ENCODE data around the gene RBP5. TPM values are rescaled to one million over a fixed set of nuclear protein-coding genes. Genes with fewer than 3 reads are reported as not detected.
"Not testable (repeated sequence)": the region's sequence is repeated elsewhere in the genome, so short reads cannot be mapped to it uniquely, and the experiment has no call there.

Gene RBP5
- polyA plus RNA-seq, 4 donors, result 49.6 to 61.2 (median 58.5) TPM

- DNase-seq (ENCODE audit: low read depth in 4 of 4, low spot score in 2 of 4), result no peak
Observed at GRCh38 chr12:7125632-7126227, 3.0 kb downstream of the RBP5 start.

- DNase-seq (ENCODE audit: low read depth in 4 of 4, low spot score in 2 of 4), result peak in 1 of 4 donors; percentile 47
Observed at GRCh38 chr12:7123806-7124522, 4.7 kb downstream of the RBP5 start.

GRCh38 chr12:7122811-7123769 lies 5.6 kb downstream of the RBP5 start:
- DNase-seq (ENCODE audit: low read depth in 4 of 4, low spot score in 2 of 4), result no peak

- no peak for DNase-seq (ENCODE audit: low read depth in 4 of 4, low spot score in 2 of 4)
Observed at GRCh38 chr12:7121324-7121723, 7.4 kb downstream of the RBP5 start.

GRCh38 chr12:7120166-7120565 lies 8.5 kb downstream of the RBP5 start:
- no peak for DNase-seq (ENCODE audit: low read depth in 4 of 4, low spot score in 2 of 4)

- DNase-seq (ENCODE audit: low read depth in 4 of 4, low spot score in 2 of 4), result no peak
Observed at GRCh38 chr12:7118881-7119280, 9.8 kb downstream of the RBP5 start.

- DNase-seq (ENCODE audit: low read depth in 4 of 4, low spot score in 2 of 4), result no peak
Observed at GRCh38 chr12:7117670-7118069, 11.0 kb downstream of the RBP5 start.

- no peak for DNase-seq (ENCODE audit: low read depth in 4 of 4, low spot score in 2 of 4)
Observed at GRCh38 chr12:7116916-7117315, 11.8 kb downstream of the RBP5 start.

GRCh38 chr12:7116196-7116595 lies 12.5 kb downstream of the RBP5 start:
- DNase-seq (ENCODE audit: low read depth in 4 of 4, low spot score in 2 of 4), result no peak

- DNase-seq (ENCODE audit: low read depth in 4 of 4, low spot score in 2 of 4), result no peak
Observed at GRCh38 chr12:7114851-7115250, 13.8 kb downstream of the RBP5 start.

- DNase-seq (ENCODE audit: low read depth in 4 of 4, low spot score in 2 of 4), result no peak
Observed at GRCh38 chr12:7114008-7114407, 14.7 kb downstream of the RBP5 start.

- DNase-seq (ENCODE audit: low read depth in 4 of 4, low spot score in 2 of 4), result no peak
Observed at GRCh38 chr12:7113389-7113871, 15.3 kb downstream of the RBP5 start.

- no peak for DNase-seq (ENCODE audit: low read depth in 4 of 4, low spot score in 2 of 4)
Observed at GRCh38 chr12:7112041-7112440, 16.6 kb downstream of the RBP5 start.

GRCh38 chr12:7110661-7111060 lies 18.0 kb downstream of the RBP5 start:
- no peak for DNase-seq (ENCODE audit: low read depth in 4 of 4, low spot score in 2 of 4)

GRCh38 chr12:7109572-7109920 lies 19.1 kb downstream of the RBP5 start:
- DNase-seq (ENCODE audit: low read depth in 4 of 4, low spot score in 2 of 4), result no peak

GRCh38 chr12:7108796-7109571 lies 19.7 kb downstream of the RBP5 start, which contains the start of gene C1RL:
Gene C1RL (minus strand): TSS chr12:7109214. CDS start chr12:7109180, 34 bp downstream.
- DNase-seq (ENCODE audit: low read depth in 4 of 4, low spot score in 2 of 4), result peak in 2 of 4 donors; percentile 76 to 82

- DNase-seq (ENCODE audit: low read depth in 4 of 4, low spot score in 2 of 4), result peak in 2 of 4 donors; percentile 50 to 65
Observed at GRCh38 chr12:7108003-7108795, 20.5 kb downstream of the RBP5 start.

- DNase-seq (ENCODE audit: low read depth in 4 of 4, low spot score in 2 of 4), result no peak
Observed at GRCh38 chr12:7107636-7108002, 21.1 kb downstream of the RBP5 start.

GRCh38 chr12:7107181-7107580 lies 21.5 kb downstream of the RBP5 start:
- not testable (repeated sequence) for DNase-seq (ENCODE audit: low read depth in 4 of 4, low spot score in 2 of 4)

GRCh38 chr12:7106082-7106481 lies 22.6 kb downstream of the RBP5 start:
- no peak for DNase-seq (ENCODE audit: low read depth in 4 of 4, low spot score in 2 of 4)
